Hindlimb muscle (tissue), 1 donor: ENCODE measurements around the gene ALDOA. TPM values are rescaled to one million over a fixed set of nuclear protein-coding genes. Genes with fewer than 3 reads are reported as not detected.

Experiments used
- DNase-seq: peaks from one replicate; pipeline ENCODE4 v3.0.0-alpha.2; 2013
- polyA plus RNA-seq: library from polyadenylated mRNA; unstranded; fragments of 120-200 nt; gene quantifications from one replicate; pipeline ENCODE4 v1.2.1, GENCODE V29; 2013; ENCODE audit not compliant: insufficient read length

ALDOA gene
- polyA plus RNA-seq, 1 donor, result 2,997 TPM

DNA sequence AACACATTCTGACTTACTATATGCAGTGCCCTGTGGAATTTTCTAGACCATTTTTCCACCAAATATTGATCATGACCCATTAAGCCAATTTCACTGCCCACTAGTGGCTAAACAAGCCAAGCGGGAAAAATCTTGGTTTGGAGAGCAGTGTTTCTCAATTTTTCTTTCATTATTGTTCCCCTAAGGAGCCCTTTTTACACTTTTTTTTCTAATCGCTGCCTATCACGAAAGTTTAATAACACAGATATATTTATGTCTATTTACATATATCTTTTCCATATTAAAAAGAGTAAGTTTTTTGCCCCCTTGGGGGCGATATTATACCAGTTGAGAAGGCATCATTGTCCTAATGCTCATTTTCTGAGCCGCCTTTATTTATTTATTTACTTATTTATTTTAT lies 23.7 kb upstream of the ALDOA start:
- DNase-seq, result no peak

- DNase-seq, result no peak
Measured at GRCh38 chr16:30046178-30046577, 19.4 kb upstream of the ALDOA start.

- DNase-seq, result no peak
Measured at GRCh38 chr16:30046588-30046987, 19.0 kb upstream of the ALDOA start.

GRCh38 chr16:30049871-30050270 lies 15.7 kb upstream of the ALDOA start:
- DNase-seq, result no peak

- no peak for DNase-seq
Measured at GRCh38 chr16:30051518-30051917, 14.0 kb upstream of the ALDOA start.

- peak; percentile 92 for DNase-seq
Measured at GRCh38 chr16:30052671-30053372, 12.7 kb upstream of the ALDOA start.

GRCh38 chr16:30053376-30054015 lies 12.1 kb upstream of the ALDOA start:
- no peak for DNase-seq

DNA sequence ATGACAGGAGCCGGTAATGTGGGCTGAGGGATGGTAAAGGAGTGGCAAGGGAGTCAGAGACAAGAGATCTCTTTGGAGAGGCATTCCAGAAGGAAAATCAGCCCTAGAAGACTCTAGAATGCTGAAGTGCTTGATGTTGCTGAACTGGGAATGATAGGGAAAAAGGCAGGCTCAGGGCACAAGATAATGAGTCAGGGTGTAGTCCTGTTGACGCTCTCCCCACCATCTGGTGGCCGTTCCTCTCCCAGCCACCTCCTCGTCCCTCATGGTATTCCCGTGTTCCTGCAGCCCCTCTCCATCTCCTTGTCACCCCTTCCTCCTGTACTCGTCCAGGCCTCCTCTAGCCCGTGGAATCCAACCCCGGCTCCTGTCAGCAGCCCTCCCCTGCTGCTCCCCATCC lies 11.1 kb upstream of the ALDOA start:
- DNase-seq, result no peak

- no peak for DNase-seq
Measured at GRCh38 chr16:30054959-30055553, 10.5 kb upstream of the ALDOA start.

DNA sequence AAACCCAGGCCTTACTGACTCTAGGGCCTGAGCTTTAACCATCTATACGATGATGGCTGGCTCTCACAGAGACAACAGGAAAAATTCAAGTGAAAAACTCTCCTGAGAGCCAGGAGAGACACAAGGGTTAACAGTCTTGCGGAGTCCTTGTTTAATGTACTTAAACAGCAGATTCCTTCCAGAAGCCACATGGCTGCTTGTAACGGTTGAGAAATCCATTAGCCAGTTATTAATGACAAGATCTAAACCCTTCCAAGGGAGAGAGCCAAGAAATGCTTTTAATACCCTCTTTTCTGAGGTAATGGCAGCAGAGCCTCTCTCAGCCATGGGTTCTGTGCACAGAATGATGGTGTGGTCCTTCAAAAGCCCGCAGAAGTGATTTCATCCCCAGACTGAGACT lies 5.2 kb upstream of the ALDOA start:
- DNase-seq, result no peak

- no peak for DNase-seq
Measured at GRCh38 chr16:30060836-30061554, 4.6 kb upstream of the ALDOA start.

DNA sequence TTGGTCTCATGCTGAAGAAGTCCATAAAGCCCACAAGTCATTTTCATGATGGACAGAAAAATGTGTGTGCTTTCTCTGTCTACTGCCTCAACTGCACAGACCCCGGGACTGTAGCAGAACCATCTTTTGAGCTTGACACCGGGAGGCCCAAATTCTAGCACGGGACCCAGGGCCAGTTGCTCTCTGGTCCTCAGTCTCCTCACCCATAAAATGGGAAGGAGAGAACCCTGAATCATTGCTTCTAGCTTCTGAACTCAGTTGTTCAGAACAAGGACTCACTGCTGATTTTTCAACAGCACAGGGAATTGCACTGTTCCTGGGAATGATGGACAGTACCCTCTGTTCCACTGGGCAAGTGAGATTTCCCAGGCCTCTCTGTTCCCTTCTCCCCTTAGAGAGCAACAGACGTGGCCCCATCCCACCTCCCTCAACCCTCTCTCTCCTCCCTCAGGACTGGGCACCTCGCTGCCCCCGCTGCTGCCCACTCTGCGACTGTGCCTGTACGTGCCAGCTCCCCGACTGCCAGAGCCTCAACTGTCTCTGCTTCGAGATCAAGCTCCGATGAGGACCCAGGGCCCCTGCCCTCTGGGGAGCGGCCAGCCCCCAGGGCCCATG lies 2.2 kb upstream of the ALDOA start:
- DNase-seq, result no peak

DNA sequence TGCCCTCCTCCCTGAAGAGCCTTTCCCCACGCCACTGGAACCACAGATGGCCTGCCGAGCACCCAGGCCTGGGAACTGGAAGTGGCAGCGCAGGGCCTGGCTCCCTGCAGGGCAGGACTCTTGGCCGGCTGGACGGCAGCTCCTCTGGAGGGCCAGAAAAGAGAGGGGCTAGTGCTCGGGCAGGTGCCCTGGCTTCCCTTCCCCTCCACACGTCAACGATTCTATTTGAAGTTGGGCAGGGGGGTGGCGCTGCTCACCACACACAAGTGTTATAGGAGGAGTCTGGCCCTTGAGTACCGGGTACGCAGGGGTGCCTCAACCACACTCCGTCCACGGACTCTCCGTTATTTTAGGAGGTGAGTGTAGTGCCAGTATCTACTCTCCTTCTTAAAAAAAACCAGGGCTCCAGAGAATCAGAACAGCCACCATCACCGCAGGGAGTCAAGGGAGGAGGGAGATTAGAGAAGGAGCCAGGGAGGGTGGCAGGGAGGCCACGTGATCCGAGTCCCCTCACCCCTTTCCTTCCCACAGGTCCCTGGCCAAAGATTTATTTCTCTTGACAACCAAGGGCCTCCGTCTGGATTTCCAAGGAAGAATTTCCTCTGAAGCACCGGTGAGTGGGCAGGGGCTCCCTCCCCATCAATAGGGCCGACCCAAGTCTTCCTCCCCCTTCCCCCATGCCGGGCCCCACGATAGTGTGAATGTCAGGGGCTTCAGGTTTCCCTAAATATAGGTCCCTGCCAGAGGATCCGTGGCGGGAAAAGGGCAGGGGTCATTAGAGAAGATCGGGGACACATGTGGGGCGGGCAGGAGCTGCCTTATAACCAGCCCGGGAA lies 1.4 kb upstream of the ALDOA start:
- peak; percentile 66 for DNase-seq

DNA sequence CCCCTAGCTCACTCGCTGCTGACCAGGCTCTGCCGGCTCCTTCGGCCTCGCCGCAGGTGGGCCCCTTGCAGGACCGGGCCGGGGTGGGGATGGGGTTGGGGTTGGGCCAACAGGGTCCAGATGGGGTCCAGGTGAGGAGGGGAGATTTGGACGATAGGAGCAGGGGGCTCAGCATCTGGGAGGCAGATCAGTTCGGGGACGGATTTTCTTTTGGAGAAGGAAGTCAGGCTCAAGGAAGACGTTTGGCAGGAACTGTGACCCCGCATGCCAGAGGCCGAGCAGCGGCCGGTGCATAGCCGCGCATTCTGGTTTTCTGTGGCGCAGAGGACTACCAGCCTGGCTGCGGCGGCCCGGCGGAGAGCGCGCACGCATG lies 845 bp upstream of the ALDOA start:
- DNase-seq, result no peak

DNA sequence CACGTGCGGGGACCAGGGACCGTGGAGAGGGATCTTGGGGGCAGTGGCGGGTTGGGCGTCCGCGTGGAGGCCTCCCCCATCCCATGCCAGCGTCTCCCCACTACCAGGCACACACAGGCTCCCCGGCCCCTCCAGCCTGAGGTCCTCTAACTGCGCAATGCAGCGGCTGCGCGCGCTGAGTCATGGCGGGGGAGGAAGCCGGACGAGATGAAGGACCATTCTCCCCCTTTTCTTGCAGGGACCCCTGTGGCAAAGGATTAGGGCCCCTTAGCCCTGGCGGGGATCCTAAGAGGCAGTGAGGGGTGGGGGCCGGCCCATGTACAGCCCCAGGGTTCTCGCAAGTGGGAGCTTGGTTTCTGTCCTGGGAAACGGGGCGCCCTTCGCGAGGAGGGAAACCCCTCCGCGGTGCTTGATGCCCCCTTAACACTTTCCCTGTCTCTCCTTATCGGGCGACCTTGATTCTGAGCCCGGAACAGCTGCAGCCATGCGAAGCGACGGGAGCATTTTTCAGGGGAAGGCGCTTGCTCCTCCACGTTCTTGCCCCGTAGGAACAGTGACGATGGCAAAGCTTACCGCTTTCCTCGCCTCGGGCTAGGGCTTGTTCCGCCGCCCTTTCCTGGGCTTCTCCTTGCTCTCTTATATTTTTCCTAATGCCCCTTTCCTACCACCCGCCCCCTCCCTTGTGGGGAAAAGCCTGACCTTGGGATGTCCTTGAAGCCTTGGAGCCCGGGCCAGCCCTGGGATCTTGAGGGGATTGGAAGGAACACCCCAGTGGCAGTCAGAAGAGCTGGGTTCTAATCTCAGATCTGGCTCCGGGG lies 592 bp downstream of the ALDOA start:
- no peak for DNase-seq

DNA sequence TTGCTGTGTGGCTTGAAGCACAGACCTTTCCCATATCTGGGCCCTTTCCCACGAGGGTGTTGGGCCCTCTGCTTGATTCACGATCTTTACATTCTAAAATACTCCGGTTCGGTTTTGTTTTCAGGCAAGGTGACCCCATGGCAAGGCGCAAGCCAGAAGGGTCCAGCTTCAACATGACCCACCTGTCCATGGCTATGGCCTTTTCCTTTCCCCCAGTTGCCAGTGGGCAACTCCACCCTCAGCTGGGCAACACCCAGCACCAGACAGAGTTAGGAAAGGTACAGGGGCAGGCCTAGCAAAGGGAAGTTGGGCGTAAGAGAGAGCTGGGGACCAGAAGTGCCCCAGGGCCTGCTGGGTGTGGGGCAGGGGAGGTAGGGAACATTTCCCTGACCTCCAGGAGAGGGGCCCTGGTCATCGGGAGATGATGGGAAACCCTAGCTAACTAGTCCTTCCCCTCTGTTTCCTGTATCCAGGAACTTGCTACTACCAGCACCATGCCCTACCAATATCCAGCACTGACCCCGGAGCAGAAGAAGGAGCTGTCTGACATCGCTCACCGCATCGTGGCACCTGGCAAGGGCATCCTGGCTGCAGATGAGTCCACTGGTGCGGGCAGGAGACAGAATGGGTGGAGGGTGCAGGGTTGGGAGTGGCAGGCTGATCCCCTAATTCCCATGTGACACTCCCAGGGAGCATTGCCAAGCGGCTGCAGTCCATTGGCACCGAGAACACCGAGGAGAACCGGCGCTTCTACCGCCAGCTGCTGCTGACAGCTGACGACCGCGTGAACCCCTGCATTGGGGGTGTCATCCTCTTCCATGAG lies 1.4 kb downstream of the ALDOA start:
- no peak for DNase-seq

- DNase-seq, result no peak
Measured at GRCh38 chr16:30067584-30067916, 2.0 kb downstream of the ALDOA start.

DNA sequence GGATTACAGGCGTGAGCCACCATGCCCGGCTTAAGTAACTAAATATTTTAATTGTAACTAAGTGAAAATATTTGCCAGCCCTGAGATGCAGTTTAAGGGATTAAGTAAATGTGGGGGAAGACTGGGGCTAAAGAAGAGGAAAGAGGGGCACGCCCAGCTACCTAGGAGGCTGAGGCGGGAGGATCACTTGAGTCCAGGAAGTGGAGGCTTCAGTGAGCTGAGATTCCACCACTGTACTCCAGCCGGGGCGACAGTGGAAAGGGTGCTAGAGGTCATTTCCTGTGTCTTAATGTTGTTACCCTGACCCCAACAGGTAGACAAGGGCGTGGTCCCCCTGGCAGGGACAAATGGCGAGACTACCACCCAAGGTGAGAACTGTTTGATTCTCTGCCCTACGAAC lies 2.8 kb downstream of the ALDOA start:
- DNase-seq, result no peak

DNA sequence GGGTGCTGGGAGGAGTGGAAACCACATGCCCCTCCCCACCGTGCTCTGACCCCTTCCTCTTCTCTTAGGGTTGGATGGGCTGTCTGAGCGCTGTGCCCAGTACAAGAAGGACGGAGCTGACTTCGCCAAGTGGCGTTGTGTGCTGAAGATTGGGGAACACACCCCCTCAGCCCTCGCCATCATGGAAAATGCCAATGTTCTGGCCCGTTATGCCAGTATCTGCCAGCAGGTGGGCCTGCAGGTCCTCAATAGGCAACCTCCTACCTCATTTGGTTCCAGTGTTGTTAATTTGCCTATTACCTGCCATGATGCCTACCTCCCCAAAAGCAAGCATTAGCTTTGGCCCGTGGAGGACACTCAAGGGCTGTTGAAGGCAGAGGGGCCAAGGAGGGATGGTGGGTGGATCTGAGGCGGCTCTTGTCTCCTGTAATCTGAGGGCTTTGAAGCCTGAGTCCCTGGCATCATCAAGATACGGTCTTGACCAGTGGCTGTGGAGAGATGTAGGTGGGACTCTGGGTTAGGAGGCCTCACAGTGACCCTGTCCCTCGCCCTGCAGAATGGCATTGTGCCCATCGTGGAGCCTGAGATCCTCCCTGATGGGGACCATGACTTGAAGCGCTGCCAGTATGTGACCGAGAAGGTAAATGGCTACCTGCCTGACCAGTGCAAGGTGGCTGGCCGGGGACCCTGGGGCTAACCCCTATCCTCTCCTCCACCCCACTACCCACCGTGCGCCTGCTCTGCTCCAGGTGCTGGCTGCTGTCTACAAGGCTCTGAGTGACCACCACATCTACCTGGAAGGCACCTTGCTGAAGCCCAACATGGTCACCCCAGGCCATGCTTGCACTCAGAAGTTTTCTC lies 3.4 kb downstream of the ALDOA start:
- no peak for DNase-seq
